Breast epithelium (tissue), 3 donors: Measurements from ENCODE around the gene DNASE1L3.

Experiments
- POLR2A ChIP-seq: fragments of 450-650 bp; IDR thresholded peaks from one replicate; pipeline ENCODE4 v1.6.1; 2016; ENCODE audit warnings: antibody characterized with exemption, mild to moderate bottlenecking, moderate library complexity
- POLR2AphosphoS5 ChIP-seq, 3 donors: sonication (generic); formaldehyde crosslinking; IDR thresholded peaks; one replicate each; pipeline ENCODE4 v1.6.1; 2017; ENCODE audit warnings: antibody characterized with exemption in 3 of 3
- TF ChIP-seq, protein P1 (sequence below), 3 donors: fragments of 450-650 bp; IDR thresholded peaks; one replicate each; pipeline ENCODE4 v1.5.1; 2016 to 2017; ENCODE audit warnings: antibody characterized with exemption in 3 of 3, mild to moderate bottlenecking in 3 of 3, moderate library complexity in 3 of 3

DNA sequence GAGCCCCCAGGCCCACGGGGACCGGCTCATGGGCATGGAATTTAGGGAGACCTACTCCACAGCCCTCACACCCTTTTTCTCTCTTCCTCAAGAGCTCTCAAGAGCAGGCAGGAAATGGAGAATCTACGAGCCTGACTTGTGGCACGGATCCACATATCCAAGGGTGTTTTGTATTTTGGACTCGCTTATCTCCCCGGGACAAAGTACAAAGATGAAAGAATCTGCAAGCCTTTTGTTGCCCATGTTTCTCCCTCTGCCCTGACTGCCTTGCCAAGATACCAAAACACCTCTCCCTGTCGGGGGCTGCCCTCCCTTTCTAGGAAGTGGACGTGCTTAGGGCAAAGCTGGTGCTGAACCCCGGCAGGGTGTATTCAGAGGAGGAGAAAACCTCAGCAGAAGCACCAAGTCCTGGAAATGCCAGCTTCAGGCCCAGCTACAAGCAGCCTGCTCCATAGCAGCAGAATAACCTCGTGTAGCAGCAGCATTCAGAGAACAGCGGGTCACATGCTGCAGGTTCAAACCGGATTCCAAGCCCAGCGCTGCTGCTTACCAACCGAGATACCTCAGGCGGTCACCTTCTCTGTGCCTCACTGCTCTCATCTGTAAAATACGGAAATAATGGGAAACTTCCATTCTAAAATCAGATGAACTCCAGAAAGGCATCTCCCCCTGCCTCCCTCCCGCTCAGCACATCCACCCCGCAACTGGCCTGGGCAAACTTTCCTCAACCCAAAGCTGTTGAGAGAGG lies 35.2 kb downstream of the DNASE1L3 start:
- TF ChIP-seq POLR2A (no peak), POLR2AphosphoS5 (IDR thresholded peaks at IDR 0.05) (no peak)
- TF ChIP-seq, protein P1, sequence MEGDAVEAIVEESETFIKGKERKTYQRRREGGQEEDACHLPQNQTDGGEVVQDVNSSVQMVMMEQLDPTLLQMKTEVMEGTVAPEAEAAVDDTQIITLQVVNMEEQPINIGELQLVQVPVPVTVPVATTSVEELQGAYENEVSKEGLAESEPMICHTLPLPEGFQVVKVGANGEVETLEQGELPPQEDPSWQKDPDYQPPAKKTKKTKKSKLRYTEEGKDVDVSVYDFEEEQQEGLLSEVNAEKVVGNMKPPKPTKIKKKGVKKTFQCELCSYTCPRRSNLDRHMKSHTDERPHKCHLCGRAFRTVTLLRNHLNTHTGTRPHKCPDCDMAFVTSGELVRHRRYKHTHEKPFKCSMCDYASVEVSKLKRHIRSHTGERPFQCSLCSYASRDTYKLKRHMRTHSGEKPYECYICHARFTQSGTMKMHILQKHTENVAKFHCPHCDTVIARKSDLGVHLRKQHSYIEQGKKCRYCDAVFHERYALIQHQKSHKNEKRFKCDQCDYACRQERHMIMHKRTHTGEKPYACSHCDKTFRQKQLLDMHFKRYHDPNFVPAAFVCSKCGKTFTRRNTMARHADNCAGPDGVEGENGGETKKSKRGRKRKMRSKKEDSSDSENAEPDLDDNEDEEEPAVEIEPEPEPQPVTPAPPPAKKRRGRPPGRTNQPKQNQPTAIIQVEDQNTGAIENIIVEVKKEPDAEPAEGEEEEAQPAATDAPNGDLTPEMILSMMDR (IDR thresholded peaks at IDR 0.05): no peak
